IPS-NIHi7 (cell line): ENCODE results near the gene CCDC187.
"Not testable (repeated sequence)": the region's sequence is repeated elsewhere in the genome, so short reads cannot be mapped to it uniquely, and the experiment has no call there.

Experiments used
- DNase-seq: peaks from one replicate; pipeline ENCODE4 v3.0.0; 2012; ENCODE audit warnings: mixed read lengths; ENCODE audit errors: extremely low spot score

The CCDC187 gene

GRCh38 chr9:136267261-136268111 is 36.4 kb downstream of the CCDC187 start:
- peak; percentile 99 for DNase-seq

GRCh38 chr9:136266641-136267040 is 37.3 kb downstream of the CCDC187 start:
- DNase-seq: not testable (repeated sequence)

GRCh38 chr9:136265561-136266355 is 38.1 kb downstream of the CCDC187 start:
- DNase-seq: no peak

DNA sequence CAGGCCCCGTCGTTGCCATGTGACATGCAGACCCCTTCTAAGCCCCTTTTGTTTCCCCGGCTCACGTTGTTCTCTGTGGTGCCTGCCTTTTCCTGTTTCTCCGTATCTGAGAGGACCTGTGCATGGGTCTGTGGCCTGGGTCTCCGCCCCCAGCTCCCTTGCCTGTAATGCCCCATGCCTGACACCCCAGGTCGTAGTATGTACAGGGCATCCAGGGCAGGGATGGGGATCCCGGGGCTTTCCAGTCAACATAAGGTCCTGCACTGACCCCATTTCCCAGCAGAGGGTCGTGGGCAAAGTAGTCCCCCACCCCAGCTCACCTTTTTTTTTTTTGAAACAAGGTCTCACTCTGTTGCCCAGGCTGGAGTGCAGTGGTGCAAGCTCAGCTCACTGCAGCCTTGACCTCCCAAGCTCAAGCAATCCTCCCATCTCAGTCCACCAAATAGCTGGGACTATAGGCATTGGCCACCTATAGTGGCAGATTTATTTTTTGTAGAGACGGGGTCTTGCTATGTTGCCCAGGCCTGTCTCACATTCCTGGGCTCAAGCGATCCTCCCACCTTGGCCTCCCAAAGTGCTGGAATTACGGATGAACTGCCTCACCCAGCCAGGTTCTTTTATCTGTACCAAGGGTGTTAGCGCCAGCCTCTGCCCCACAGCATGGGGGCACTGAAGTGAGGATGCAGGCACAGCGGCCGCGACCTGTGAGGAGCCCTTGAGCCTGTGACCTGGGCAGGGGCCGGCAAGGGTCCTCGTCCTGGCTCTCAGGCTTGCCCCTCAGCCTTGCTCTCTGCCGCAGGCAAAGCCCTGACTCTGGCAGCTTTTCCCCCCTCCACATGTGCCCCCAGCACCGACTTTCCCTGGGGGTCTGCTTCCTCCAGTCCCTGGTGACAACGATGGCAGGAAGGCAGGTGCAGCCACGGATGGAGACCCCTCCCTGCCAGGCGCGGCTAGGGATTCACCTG is 39.2 kb downstream of the CCDC187 start:
- DNase-seq: no peak

GRCh38 chr9:136264031-136264430 is 39.9 kb downstream of the CCDC187 start:
- no peak for DNase-seq

DNA sequence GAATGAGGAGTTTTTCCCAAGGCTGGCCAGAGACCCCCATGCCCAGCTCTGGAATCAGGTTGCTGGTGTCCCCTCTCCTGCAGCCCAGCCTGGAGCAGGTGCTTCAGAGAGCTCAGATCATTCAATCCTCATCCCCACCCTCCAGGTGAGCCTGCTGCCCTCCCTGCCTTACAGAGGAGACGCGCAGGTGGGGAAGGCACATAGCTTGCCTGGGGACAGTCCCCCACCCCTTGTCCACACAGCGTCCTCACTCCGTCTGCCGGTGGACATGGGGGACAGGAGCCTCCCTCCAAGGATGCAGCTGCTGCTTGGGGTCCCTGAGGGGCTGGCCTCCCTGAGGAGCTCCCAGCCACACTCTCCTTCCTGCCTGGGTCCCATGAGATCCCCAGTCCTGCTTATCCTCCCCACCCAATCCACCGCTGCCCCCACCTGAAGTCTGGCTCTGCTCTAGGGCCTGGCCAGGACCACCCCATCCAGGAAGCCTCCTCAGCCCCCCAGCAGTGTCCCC is 41.2 kb downstream of the CCDC187 start:
- DNase-seq: no peak

GRCh38 chr9:136261686-136262430 is 42.0 kb downstream of the CCDC187 start:
- no peak for DNase-seq

- no peak for DNase-seq
These were observed 42.9 kb downstream of the CCDC187 start for GRCh38 chr9:136260936-136261472.

GRCh38 chr9:136260521-136260920 is 43.4 kb downstream of the CCDC187 start:
- DNase-seq: no peak

GRCh38 chr9:136259836-136260235 is 44.1 kb downstream of the CCDC187 start:
- DNase-seq: no peak

- no peak for DNase-seq
These were observed 44.4 kb downstream of the CCDC187 start for GRCh38 chr9:136259517-136259813.

DNA sequence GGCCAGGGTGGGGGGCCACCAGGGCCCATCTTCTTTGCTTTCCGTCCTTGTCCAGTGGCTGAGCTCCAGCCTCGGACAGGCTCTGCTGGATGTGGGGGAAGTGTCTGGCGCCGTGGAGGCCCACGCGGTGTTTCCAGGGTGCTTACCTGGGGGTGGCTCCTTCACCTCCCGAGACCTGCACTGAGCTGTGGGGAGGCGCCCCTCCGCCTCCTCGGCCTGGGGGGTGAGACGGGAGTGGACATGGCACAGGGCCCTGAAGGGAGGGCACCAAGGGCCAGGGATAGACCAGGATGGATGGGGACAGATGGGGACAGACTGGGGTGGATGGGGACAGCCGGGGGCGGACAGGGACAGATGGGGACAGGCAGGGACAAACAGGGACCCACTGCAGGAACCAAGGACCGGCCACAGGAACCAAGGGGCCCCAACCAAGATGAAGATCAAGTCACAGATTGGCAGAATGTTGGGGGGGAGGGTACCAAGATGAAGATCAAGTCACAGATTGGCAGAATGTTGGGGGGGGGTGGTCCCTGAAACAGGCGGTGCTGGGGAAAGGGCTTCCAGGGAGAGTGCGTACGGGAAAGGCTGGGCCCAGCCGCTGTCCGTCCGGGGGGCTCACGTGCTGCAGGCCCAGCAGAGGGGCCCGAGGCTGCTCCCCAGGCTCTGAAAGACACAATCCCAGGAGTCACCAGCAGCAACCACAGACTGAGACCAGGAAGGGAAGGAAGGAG is 44.9 kb downstream of the CCDC187 start:
- no peak for DNase-seq

GRCh38 chr9:136258299-136258625 is 45.6 kb downstream of the CCDC187 start:
- no peak for DNase-seq

DNA sequence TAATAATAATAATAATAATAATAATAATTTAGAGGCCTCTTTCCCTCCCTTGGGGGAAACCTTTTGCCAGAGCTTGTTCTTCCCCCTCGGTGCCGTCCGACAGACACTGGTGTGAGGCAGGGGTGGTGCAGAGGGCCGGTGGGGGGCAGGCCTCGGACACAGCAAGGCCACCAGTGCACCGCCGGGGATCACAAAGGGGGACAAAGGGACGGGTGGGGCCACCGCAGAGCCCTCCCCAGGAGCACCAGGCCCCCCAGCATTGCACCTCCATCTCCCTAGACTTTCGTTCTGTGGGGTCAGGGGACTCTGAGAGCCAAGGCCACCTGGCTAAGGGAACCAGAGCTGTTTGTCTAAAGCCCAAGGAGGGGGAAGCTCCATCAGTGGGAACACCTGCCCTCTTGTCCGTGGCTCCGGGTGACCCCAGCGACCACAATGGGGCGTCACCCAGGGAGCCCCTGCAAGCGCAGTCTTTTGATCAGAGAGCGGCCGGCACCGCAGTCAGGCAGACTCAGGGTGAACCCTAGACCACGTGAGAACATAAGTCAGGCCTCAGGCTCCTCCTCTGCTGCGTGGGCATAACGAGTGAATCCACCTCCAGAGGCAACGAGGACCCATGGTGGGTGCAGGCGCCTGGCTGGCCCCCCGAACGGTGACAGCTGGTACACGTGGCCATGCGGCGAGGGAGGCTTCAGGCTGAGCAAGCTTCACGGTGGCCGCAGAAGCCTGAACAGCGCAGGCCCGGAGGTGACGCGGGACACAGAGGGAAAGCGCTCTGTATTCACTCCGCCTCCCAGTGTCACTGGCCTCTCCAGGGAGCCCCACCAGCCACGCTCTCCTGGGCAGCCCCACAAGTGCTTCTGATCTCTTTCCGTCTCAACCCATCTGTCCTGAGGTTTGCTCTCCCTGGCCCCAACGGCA is 46.3 kb downstream of the CCDC187 start:
- DNase-seq: no peak

GRCh38 chr9:136255896-136256890 is 47.7 kb downstream of the CCDC187 start:
- DNase-seq: no peak

DNA sequence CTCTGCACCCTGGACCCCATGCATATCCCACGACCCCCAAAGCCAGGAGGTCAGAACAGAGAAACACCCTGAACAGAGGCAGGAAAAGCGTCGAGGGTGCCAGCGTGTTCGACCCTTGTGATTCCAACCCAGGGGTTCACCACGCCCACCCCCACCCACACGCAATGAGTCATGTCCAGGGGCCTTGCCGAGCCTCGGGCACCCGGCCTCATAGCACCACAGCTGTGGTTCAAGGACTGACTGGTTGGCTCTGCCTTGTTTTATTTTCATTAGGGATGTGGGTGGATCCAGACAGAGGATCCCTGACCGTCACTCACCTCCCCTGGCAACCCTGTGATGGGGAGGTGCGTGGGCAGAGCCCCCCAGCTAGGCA is 48.7 kb downstream of the CCDC187 start:
- DNase-seq: no peak

- DNase-seq: peak; percentile 52
These were observed 49.3 kb downstream of the CCDC187 start for GRCh38 chr9:136254381-136255165.
